ENCODE measurements around the gene SHD. TPM values are rescaled to one million over a fixed set of nuclear protein-coding genes. Genes with fewer than 3 reads are reported as not detected.

The SHD gene
- total RNA-seq, 1 experiment from 2014 or later: 4.4 TPM

DNA sequence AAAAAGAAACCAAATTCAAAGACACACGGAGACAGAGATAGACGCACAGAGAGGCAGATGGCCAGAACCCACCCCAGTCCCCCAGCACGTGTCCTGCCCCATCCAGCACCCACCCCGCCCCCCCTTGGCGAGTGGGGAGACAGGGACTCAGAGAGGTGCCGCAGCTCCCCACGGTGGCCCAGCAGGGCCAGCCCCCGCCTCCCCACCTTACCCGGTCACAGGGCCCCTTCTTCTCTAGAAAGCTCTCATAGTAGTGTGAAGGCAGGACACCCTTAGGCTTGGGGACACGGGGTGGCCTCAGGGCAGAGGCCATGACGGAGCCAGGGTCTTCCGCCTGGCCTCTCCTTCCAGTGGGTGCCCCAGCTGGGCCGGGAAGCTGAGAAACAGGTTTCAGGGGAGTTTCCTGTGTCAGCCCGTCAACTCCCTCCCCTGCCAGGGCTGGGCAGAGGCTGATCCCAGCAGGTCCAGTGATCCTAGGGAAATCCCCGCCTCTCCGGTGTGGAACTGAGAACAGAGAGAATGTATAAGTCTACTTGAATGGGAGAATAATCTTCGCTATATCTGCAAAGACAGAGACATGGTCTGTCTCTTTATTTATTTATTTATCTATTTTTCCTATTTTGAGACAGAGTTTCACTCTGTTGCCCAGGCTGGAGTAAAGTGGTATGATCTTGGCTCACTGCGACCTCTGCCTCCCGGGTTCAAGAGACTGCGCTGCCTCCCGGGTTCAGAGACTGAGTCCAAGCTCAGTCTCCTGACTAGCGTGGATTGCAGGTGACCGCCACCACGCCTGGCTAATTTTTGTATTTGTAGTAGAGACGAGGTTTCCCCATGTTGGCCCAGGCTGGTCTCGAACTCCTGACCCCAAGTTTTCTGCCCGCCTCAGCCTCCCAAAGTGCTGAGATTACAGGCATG lies 59.6 kb downstream of the SHD start, which contains the start of gene STAP2:
TSS of gene STAP2 (minus strand) at position 387 of the 915 bp plus-strand sequence. CDS start at position 313, 74 bp downstream.
- no peak within 1 kb of the TSS for H3K4ac ChIP-seq (ENCODE audit: low read depth, low read length)
- DNase-seq: peak; percentile 76
- H2BK5ac ChIP-seq (ENCODE audit: insufficient read length, low read length): no peak within 1 kb of the TSS
- no peak within 1 kb of the TSS for H3K23ac ChIP-seq (ENCODE audit: insufficient read length, low read depth, low read length)
- no peaks in the 10 kb centered on the region for H3K9me3 ChIP-seq (ENCODE audit: control insufficient read depth, low read depth, low read length)
- no peak within 1 kb of the TSS for H2BK12ac ChIP-seq (ENCODE audit: insufficient read length, low read depth, low read length)
- no CpG with 5 or more reads among the region's 27 CpGs for WGBS (ENCODE audit: extremely low coverage, insufficient read length, low lambda C conversion rate)
- H2AK5ac ChIP-seq (ENCODE audit: insufficient read length, low read length): no peak within 1 kb of the TSS
- H2AFZ ChIP-seq (ENCODE audit: low read length): no peak within 1 kb of the TSS
- peak within 1 kb of the TSS; percentile 85 for H3K4me2 ChIP-seq (ENCODE audit: insufficient read depth, insufficient read length, low read length)
- no peak within 1 kb of the TSS for H3T11ph ChIP-seq (ENCODE audit: low read length)
- Mint-ChIP-seq H3K27me3 (ENCODE audit: low read depth) (peaks cover 13% of the 10 kb centered on the region), H3K36me3 (ENCODE audit: insufficient read depth in 1 of 3, low read depth in 3 of 3) (peaks cover 13 to 21% (median 20%) of the 10 kb centered on the region in 3 experiments; a peak in 6 of 7 replicates), H3K27ac (peak within 1 kb of the TSS; percentile 54 to 89 (median 63)), H3K4me1 (peaks cover 15 to 18% of the 10 kb centered on the region in 2 experiments), H3K4me3 (peak within 1 kb of the TSS; percentile 68 to 70), H3K9me3 (peaks cover 2 to 5% of the 10 kb centered on the region in 2 experiments; a peak in 1 of 5 replicates)
- H3K14ac ChIP-seq (ENCODE audit: insufficient read depth, low read length): peak within 1 kb of the TSS; percentile 67; the same call in 1 of the 2 replicates
- H4K5ac ChIP-seq (ENCODE audit: insufficient read length, low read depth, low read length): no peak within 1 kb of the TSS
- H3K56ac ChIP-seq (ENCODE audit: insufficient read length, low read depth, low read length): no peak within 1 kb of the TSS
- no peaks in the 10 kb centered on the region for H3K79me1 ChIP-seq (ENCODE audit: insufficient read depth, low read depth, low read length, poor library complexity, severe bottlenecking)
- no peak within 1 kb of the TSS for H4K8ac ChIP-seq (replicated peaks; ENCODE audit: insufficient read length, low read depth, low read length)
- no peaks in the 10 kb centered on the region for H3K79me2 ChIP-seq (ENCODE audit: insufficient read depth, low read length)
- H3K4me1 ChIP-seq (ENCODE audit: insufficient read depth, low read length): no peaks in the 10 kb centered on the region
- H3K9ac ChIP-seq (ENCODE audit: extremely low read depth, insufficient read length, low read length): peak within 1 kb of the TSS; percentile 55
- TF ChIP-seq, protein P1, sequence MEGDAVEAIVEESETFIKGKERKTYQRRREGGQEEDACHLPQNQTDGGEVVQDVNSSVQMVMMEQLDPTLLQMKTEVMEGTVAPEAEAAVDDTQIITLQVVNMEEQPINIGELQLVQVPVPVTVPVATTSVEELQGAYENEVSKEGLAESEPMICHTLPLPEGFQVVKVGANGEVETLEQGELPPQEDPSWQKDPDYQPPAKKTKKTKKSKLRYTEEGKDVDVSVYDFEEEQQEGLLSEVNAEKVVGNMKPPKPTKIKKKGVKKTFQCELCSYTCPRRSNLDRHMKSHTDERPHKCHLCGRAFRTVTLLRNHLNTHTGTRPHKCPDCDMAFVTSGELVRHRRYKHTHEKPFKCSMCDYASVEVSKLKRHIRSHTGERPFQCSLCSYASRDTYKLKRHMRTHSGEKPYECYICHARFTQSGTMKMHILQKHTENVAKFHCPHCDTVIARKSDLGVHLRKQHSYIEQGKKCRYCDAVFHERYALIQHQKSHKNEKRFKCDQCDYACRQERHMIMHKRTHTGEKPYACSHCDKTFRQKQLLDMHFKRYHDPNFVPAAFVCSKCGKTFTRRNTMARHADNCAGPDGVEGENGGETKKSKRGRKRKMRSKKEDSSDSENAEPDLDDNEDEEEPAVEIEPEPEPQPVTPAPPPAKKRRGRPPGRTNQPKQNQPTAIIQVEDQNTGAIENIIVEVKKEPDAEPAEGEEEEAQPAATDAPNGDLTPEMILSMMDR (conservative IDR thresholded peaks at IDR 0.05): no peak
- H3K23me2 ChIP-seq (ENCODE audit: insufficient read length, low read depth, low read length, poor library complexity, severe bottlenecking): peaks cover 14% of the 10 kb centered on the region
- peak within 1 kb of the TSS; percentile 62 for H3K18ac ChIP-seq (ENCODE audit: insufficient read length, low read depth, low read length)
- no peak within 1 kb of the TSS for H2BK15ac ChIP-seq (ENCODE audit: low read depth, low read length)
- H4K20me1 ChIP-seq (ENCODE audit: control insufficient read depth, insufficient read depth, insufficient read length): no peaks in the 10 kb centered on the region
- no peak within 1 kb of the TSS for H2BK20ac ChIP-seq (ENCODE audit: low read depth, low read length, poor library complexity, severe bottlenecking)
- H4K91ac ChIP-seq (ENCODE audit: insufficient read length, low read depth, low read length): no peak within 1 kb of the TSS
- H2BK120ac ChIP-seq (ENCODE audit: low read depth, low read length, poor library complexity, severe bottlenecking): no peak within 1 kb of the TSS
- no peak within 1 kb of the TSS for H3K27ac ChIP-seq (ENCODE audit: insufficient read length, low read depth, low read length)
- no peaks in the 10 kb centered on the region for H3K27me3 ChIP-seq (ENCODE audit: insufficient read depth, low read length)

Other genes with a start within 250 kb of the SHD start
- gene ZBTB7A, start 212.4 kb upstream of the SHD start, total RNA-seq (2021): 22.8 and 24.9 TPM in 2 replicates
- gene MAP2K2, start 155.1 kb upstream of the SHD start, total RNA-seq (2021): 167 and 169 TPM in 2 replicates
- 0.15 TPM in 1 of 2 replicates, not detected in the other for gene CREB3L3, start 125.6 kb upstream of the SHD start, total RNA-seq (2021)
- 24.9 and 27.0 TPM in 2 replicates for gene SIRT6, start 96.7 kb upstream of the SHD start, total RNA-seq (2021)
- 2.4 and 2.8 TPM in 2 replicates for gene ANKRD24, start 96.6 kb upstream of the SHD start, total RNA-seq (2021)
- 1.2 and 1.4 TPM in 2 replicates for gene EBI3, start 49.7 kb upstream of the SHD start, total RNA-seq (2021)
- gene YJU2, start 32.2 kb upstream of the SHD start, total RNA-seq (2021): 31.0 and 33.6 TPM in 2 replicates
- gene TMIGD2, start 23.1 kb downstream of the SHD start, total RNA-seq (2021): 0.26 TPM in 1 of 2 replicates, not detected in the other
- 53.6 and 53.9 TPM in 2 replicates for gene FSD1, start 25.3 kb downstream of the SHD start, total RNA-seq (2021)
- 19.0 and 20.2 TPM in 2 replicates for gene STAP2, start 59.6 kb downstream of the SHD start, total RNA-seq (2021)
- gene MPND, start 64.3 kb downstream of the SHD start, total RNA-seq (2021): 37.0 and 38.2 TPM in 2 replicates
- gene SH3GL1, start 121.3 kb downstream of the SHD start, total RNA-seq (2021): 85.5 TPM in 2 replicates
- gene CHAF1A, start 123.4 kb downstream of the SHD start, total RNA-seq (2021): 143 and 148 TPM in 2 replicates
- gene UBXN6, start 178.5 kb downstream of the SHD start, total RNA-seq (2021): 34.1 and 39.0 TPM in 2 replicates
- 108 and 117 TPM in 2 replicates for gene HDGFL2, start 193.0 kb downstream of the SHD start, total RNA-seq (2021)
- gene PLIN4, start 239.2 kb downstream of the SHD start, total RNA-seq (2021): 0.90 and 1.1 TPM in 2 replicates

All from H9 (cell line).